Mammary epithelial cell (primary cell): ENCODE data around the gene PIK3C3.

Source experiments
- EZH2 ChIP-seq: IDR thresholded peaks from 2 replicates; pipeline ENCODE4 v1.6.1; 2012; ENCODE audit warnings: low read length, inconsistent platforms, borderline replicate concordance
- TF ChIP-seq, protein P1 (sequence below), 2 donors: IDR thresholded peaks in 1 of 2; conservative IDR thresholded peaks in 1 of 2; 2 replicates each; pipeline ENCODE4 v1.5.1; 2011 to 2012; ENCODE audit warnings: inconsistent platforms in 2 of 2, low read length in 2 of 2, mild to moderate bottlenecking in 2 of 2, control low read depth in 1 of 2, low read depth in 1 of 2; ENCODE audit not compliant: insufficient read depth in 1 of 2; ENCODE audit errors: extremely low read depth in 1 of 2

DNA sequence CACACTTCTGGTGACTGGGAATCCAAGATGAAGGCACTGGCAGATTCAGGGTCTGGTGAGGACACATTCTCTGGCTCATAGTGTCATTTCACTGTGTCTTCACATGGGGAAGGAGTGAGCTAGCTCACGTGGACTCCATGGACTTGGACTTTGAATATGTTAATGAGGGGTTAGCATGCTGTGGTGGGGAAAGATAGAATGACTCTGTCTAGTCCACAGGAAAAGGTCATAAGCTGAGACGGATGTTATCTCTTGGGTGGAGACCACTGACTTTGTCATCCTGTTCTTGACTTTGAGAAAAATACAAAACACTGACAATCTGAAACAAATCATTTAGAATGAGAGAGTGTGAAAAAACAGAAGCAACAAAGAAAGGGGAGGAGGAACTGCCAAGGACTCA lies 145.9 kb downstream of the PIK3C3 start:
- TF ChIP-seq, protein P1, sequence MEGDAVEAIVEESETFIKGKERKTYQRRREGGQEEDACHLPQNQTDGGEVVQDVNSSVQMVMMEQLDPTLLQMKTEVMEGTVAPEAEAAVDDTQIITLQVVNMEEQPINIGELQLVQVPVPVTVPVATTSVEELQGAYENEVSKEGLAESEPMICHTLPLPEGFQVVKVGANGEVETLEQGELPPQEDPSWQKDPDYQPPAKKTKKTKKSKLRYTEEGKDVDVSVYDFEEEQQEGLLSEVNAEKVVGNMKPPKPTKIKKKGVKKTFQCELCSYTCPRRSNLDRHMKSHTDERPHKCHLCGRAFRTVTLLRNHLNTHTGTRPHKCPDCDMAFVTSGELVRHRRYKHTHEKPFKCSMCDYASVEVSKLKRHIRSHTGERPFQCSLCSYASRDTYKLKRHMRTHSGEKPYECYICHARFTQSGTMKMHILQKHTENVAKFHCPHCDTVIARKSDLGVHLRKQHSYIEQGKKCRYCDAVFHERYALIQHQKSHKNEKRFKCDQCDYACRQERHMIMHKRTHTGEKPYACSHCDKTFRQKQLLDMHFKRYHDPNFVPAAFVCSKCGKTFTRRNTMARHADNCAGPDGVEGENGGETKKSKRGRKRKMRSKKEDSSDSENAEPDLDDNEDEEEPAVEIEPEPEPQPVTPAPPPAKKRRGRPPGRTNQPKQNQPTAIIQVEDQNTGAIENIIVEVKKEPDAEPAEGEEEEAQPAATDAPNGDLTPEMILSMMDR (conservative IDR thresholded peaks at IDR 0.05 in 1 of 2, IDR thresholded peaks at IDR 0.05 in 1 of 2; ENCODE audit: extremely low read depth in 1 of 2, insufficient read depth in 1 of 2, low read depth in 1 of 2, low read length in 2 of 2) = no peak
- TF ChIP-seq EZH2 = no peak
